HL-60/S4 treated with phorbol 12-myristate 13-acetate at 8.2 ng/mL for 4 days and 3 days (cell line): ENCODE data around the gene PPP1R3E.
"Not testable (repeated sequence)": the region's sequence is repeated elsewhere in the genome, so short reads cannot be mapped to it uniquely, and the experiment has no call there.

Source experiments
- in situ Hi-C: fragments of 300-500 bp; cut with MboI; formaldehyde crosslinking; loops from 2 replicates; pipeline ENCODE4 v1.15.0; 2022; ENCODE audit warnings: low sequenced_read_pairs

The PPP1R3E gene

GRCh38 chr14:23297611-23298277 lies 4.9 kb downstream of the PPP1R3E start:
- in situ Hi-C loops: no loop called here

GRCh38 chr14:23297096-23297495 lies 5.6 kb downstream of the PPP1R3E start:
- in situ Hi-C loops: no loop called here

GRCh38 chr14:23296012-23296777 lies 6.5 kb downstream of the PPP1R3E start:
- in situ Hi-C loops: no loop called here

GRCh38 chr14:23294734-23295561 lies 7.7 kb downstream of the PPP1R3E start:
- in situ Hi-C loops: no loop called here

GRCh38 chr14:23286902-23287479 lies 15.7 kb downstream of the PPP1R3E start:
- in situ Hi-C loops: no loop called here

GRCh38 chr14:23286020-23286901 lies 16.4 kb downstream of the PPP1R3E start, which contains the start of gene HOMEZ:
TSS of gene HOMEZ (minus strand) at chr14:23286132. CDS start at chr14:23285952, 180 bp downstream.
- in situ Hi-C loops: no loop called here

- in situ Hi-C loops: no loop called here
Measured at GRCh38 chr14:23285530-23286019, 17.1 kb downstream of the PPP1R3E start.

GRCh38 chr14:23284654-23285529 lies 17.8 kb downstream of the PPP1R3E start:
- in situ Hi-C loops: no loop called here

- in situ Hi-C loops: no loop called here
Measured at GRCh38 chr14:23281247-23281646, 21.4 kb downstream of the PPP1R3E start.

GRCh38 chr14:23277928-23278327 lies 24.7 kb downstream of the PPP1R3E start:
- in situ Hi-C loops: not testable (repeated sequence)

- in situ Hi-C loops: no loop called here
Measured at GRCh38 chr14:23277189-23277588, 25.5 kb downstream of the PPP1R3E start.

- in situ Hi-C loops: no loop called here
Measured at GRCh38 chr14:23275412-23275811, 27.2 kb downstream of the PPP1R3E start.

- in situ Hi-C loops: no loop called here
Measured at GRCh38 chr14:23269193-23269592, 33.5 kb downstream of the PPP1R3E start.

- in situ Hi-C loops: not testable (repeated sequence)
Measured at GRCh38 chr14:23260849-23261248, 41.8 kb downstream of the PPP1R3E start.

- in situ Hi-C loops: no loop called here
Measured at GRCh38 chr14:23259426-23259825, 43.2 kb downstream of the PPP1R3E start.

- in situ Hi-C loops: no loop called here
Measured at GRCh38 chr14:23258256-23258655, 44.4 kb downstream of the PPP1R3E start.

GRCh38 chr14:23252420-23253333 lies 50.0 kb downstream of the PPP1R3E start:
- in situ Hi-C loops: no loop called here

GRCh38 chr14:23252006-23252405 lies 50.7 kb downstream of the PPP1R3E start:
- in situ Hi-C loops: no loop called here
